Measurements from ENCODE around the gene CADPS2.

- TF ChIP-seq PRRX2 (CRISPR knock-in tag; IDR thresholded peaks at IDR 0.05) (no peak), CTCF (IDR thresholded peaks at IDR 0.05) (no peak), ZNF317 (CRISPR knock-in tag; IDR thresholded peaks at IDR 0.05; ENCODE audit: borderline replicate concordance, low read depth) (no peak), ZNF512 (CRISPR knock-in tag; IDR thresholded peaks at IDR 0.05; ENCODE audit: borderline replicate concordance) (no peak), ELF4 (CRISPR knock-in tag; IDR thresholded peaks at IDR 0.05; ENCODE audit: low read depth) (no peak), E2F1 (CRISPR knock-in tag; IDR thresholded peaks at IDR 0.05) (no peak)
Observed at GRCh38 chr7:122675621-122676020, 210.6 kb downstream of the CADPS2 start.

Measured in WTC11 (cell line).